Caco-2 (cell line): Measurements from ENCODE around the gene TMC6. TPM values are rescaled to one million over a fixed set of nuclear protein-coding genes. Genes with fewer than 3 reads are reported as not detected.

ENCODE experiments used
- BruUV-seq: library from RNA; stranded (reverse); fragments of 400-500 nt; replicated peaks from 2 replicates; lab custom pipeline; 2021; lab: Mats Ljungman, UMichigan
- CTCF ChIA-PET: fragments of 300-600 bp; sonication (Branson Sonifier 250); formaldehyde crosslinking; loops from one replicate; lab custom pipeline; 2022; ENCODE audit warnings: antibody characterized with exemption; lab: Charles Lee
- POLR2A ChIA-PET: fragments of 300-600 bp; sonication (Branson Sonifier 250); formaldehyde crosslinking; loops from one replicate; lab custom pipeline; 2022; ENCODE audit warnings: antibody characterized with exemption; lab: Charles Lee
- DNase-seq, 2 experiments: peaks; one replicate each; pipeline versions ENCODE4 v3.0.0 to v3.0.0-alpha.2; 2020 to 2022
- H3K27me3 ChIP-seq: replicated peaks from 2 replicates; pipeline ENCODE4 v1.6.0; 2011; ENCODE audit warnings: low read length; ENCODE audit not compliant: control insufficient read depth, insufficient read depth
- H3K36me3 ChIP-seq: 2 replicates; pipeline ENCODE4 v1.5.1; 2011; ENCODE audit warnings: low read length; ENCODE audit not compliant: control insufficient read depth, insufficient read depth
- H3K4me1 ChIP-seq: fragments of 250-450 bp; sonication (Bioruptor Pico); 2 replicates; pipeline ENCODE4 v1.5.1; 2020; ENCODE audit warnings: mild to moderate bottlenecking
- H3K4me3 ChIP-seq: 2 replicates; pipeline ENCODE4 v1.5.1; 2011; ENCODE audit warnings: low read depth, mild to moderate bottlenecking, control low read depth, low read length
- H3K9me3 ChIP-seq: fragments of 250-450 bp; sonication (Bioruptor Pico); 2 replicates; pipeline ENCODE4 v1.5.1; 2020; ENCODE audit warnings: mild to moderate bottlenecking, moderate library complexity
- H3K27ac Mint-ChIP-seq: one replicate; pipeline ENCODE4 v1.8.0; 2022; ENCODE audit warnings: mixed read lengths; ENCODE audit not compliant: unreplicated experiment
- H3K27me3 Mint-ChIP-seq: one replicate; pipeline ENCODE4 v1.8.0; 2022; ENCODE audit warnings: mixed read lengths; ENCODE audit not compliant: insufficient read depth, unreplicated experiment
- H3K36me3 Mint-ChIP-seq: one replicate; pipeline ENCODE4 v1.8.0; 2022; ENCODE audit warnings: mild to moderate bottlenecking, mixed read lengths; ENCODE audit not compliant: insufficient read depth, unreplicated experiment
- H3K4me1 Mint-ChIP-seq: one replicate; pipeline ENCODE4 v1.8.0; 2022; ENCODE audit warnings: low read depth, mixed read lengths; ENCODE audit not compliant: unreplicated experiment
- H3K4me3 Mint-ChIP-seq: one replicate; pipeline ENCODE4 v1.8.0; 2022; ENCODE audit warnings: mild to moderate bottlenecking, moderate library complexity, mixed read lengths; ENCODE audit not compliant: unreplicated experiment
- H3K9me3 Mint-ChIP-seq: one replicate; pipeline ENCODE4 v1.8.0; 2022; ENCODE audit warnings: mixed read lengths; ENCODE audit not compliant: unreplicated experiment
- intact Hi-C: fragments of 100-400 bp; cut with micrococcal nuclease; formaldehyde crosslinking; loops from one replicate; pipeline ENCODE4 v1.10.0; 2022; ENCODE audit not compliant: unreplicated experiment
- total RNA-seq: library from RNA; stranded (reverse); gene quantifications from 2 replicates; pipeline ENCODE4 v1.2.3, GENCODE V29; 2022
- TF ChIP-seq, protein P1 (sequence below), 2 experiments: fragments of 200-600 bp in 1 of 2; IDR thresholded peaks; 1 replicate in 1 of 2; 2 replicates in 1 of 2; pipeline versions ENCODE4 v1.5.1 to v1.8.0; 2011 to 2022; ENCODE audit warnings: antibody characterized with exemption in 1 of 2, control low read depth in 1 of 2, inconsistent platforms in 1 of 2, low read depth in 1 of 2, low read length in 1 of 2, mild to moderate bottlenecking in 1 of 2, moderate library complexity in 1 of 2; ENCODE audit not compliant: insufficient read depth in 1 of 2, severe bottlenecking in 1 of 2, unreplicated experiment in 1 of 2

Gene TMC6
- total RNA-seq, 1 experiment from 2014 or later, result 77.7 TPM

DNA sequence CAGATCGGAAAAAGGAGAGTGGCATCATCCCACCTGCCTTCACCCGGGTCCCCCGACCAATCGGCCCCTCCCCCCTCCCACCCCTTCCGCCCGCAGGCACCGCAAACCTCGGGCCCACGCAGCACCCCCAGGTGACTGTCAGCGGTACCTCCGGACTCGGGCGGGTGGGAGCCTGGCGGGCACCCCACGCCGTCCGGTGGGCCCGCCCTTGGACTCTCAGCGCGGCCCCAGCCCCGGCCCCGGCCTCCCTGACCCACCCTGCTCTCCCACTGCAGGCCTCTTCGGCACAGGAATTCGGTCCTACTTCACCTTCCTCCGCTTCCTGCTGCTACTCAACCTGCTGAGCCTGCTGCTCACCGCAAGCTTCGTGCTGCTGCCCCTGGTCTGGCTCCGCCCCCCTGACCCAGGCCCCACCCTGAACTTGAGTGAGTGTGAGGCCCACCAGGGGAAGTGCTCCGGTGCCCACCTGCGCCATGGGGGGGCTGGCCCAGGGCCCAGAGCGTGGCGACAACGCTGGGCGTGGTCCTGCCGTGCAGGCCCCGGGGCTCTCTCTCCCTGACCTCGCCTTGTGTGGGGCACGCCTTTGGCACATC is 3.6 kb upstream of the TMC6 start:
- POLR2A ChIA-PET, result no interaction called here
- H3K4me1 Mint-ChIP-seq, result peaks cover 9% of the 10 kb centered on the region
- no peaks in the 10 kb centered on the region for H3K36me3 ChIP-seq
- H3K27me3 ChIP-seq, result no peaks in the 10 kb centered on the region
- peak overlapping the region; percentile 35 for H3K4me3 Mint-ChIP-seq
- H3K27ac Mint-ChIP-seq, result no peak overlapping the region
- H3K4me3 ChIP-seq, result peak overlapping the region; percentile 20; the same call in 1 of the 2 replicates
- H3K27me3 Mint-ChIP-seq, result no peaks in the 10 kb centered on the region
- TF ChIP-seq, protein P1, sequence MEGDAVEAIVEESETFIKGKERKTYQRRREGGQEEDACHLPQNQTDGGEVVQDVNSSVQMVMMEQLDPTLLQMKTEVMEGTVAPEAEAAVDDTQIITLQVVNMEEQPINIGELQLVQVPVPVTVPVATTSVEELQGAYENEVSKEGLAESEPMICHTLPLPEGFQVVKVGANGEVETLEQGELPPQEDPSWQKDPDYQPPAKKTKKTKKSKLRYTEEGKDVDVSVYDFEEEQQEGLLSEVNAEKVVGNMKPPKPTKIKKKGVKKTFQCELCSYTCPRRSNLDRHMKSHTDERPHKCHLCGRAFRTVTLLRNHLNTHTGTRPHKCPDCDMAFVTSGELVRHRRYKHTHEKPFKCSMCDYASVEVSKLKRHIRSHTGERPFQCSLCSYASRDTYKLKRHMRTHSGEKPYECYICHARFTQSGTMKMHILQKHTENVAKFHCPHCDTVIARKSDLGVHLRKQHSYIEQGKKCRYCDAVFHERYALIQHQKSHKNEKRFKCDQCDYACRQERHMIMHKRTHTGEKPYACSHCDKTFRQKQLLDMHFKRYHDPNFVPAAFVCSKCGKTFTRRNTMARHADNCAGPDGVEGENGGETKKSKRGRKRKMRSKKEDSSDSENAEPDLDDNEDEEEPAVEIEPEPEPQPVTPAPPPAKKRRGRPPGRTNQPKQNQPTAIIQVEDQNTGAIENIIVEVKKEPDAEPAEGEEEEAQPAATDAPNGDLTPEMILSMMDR (IDR thresholded peaks at IDR 0.05; ENCODE audit: insufficient read depth in 1 of 2, low read depth in 1 of 2, low read length in 1 of 2, severe bottlenecking in 1 of 2, unreplicated experiment in 1 of 2), result no peak
- H3K9me3 Mint-ChIP-seq, result no peaks in the 10 kb centered on the region
- intact Hi-C loops, result no loop called here
- peaks cover 13% of the 10 kb centered on the region for H3K4me1 ChIP-seq
- peaks cover 17% of the 10 kb centered on the region for H3K36me3 Mint-ChIP-seq
- no peaks in the 10 kb centered on the region for H3K9me3 ChIP-seq
- CTCF ChIA-PET, result no interaction called here
- peak in 1 of 2 experiments; percentile 62 for DNase-seq
- BruUV-seq, result no TSS peak

- ChIA-PET CTCF (no interaction called here), POLR2A (interaction anchor here (0.7 kb wide), 1 partner anchor 173 kb away, joined by 5 read pairs; the partner anchor contains the start of gene TNRC6C)
- H3K36me3 Mint-ChIP-seq, result peaks cover 17% of the 10 kb centered on the region
- peak overlapping the region; percentile 20; the same call in 1 of the 2 replicates for H3K4me3 ChIP-seq
- H3K27me3 Mint-ChIP-seq, result no peaks in the 10 kb centered on the region
- BruUV-seq, result no TSS peak
- H3K4me3 Mint-ChIP-seq, result no peak overlapping the region
- H3K4me1 ChIP-seq, result peaks cover 21% of the 10 kb centered on the region
- no peak overlapping the region for H3K27ac Mint-ChIP-seq
- TF ChIP-seq, protein P1 (IDR thresholded peaks at IDR 0.05; ENCODE audit: insufficient read depth in 1 of 2, low read depth in 1 of 2, low read length in 1 of 2, severe bottlenecking in 1 of 2, unreplicated experiment in 1 of 2), result no peak
- DNase-seq, result no peak
- H3K4me1 Mint-ChIP-seq, result peaks cover 9% of the 10 kb centered on the region
- no peaks in the 10 kb centered on the region for H3K9me3 ChIP-seq
- intact Hi-C loops, result no loop called here
- H3K27me3 ChIP-seq, result no peaks in the 10 kb centered on the region
- H3K9me3 Mint-ChIP-seq, result no peaks in the 10 kb centered on the region
- H3K36me3 ChIP-seq, result no peaks in the 10 kb centered on the region
These were observed 2.9 kb upstream of the TMC6 start for GRCh38 chr17:78131172-78132083.

- TF ChIP-seq, protein P1 (IDR thresholded peaks at IDR 0.05; ENCODE audit: insufficient read depth in 1 of 2, low read depth in 1 of 2, low read length in 1 of 2, severe bottlenecking in 1 of 2, unreplicated experiment in 1 of 2), result no peak
- H3K4me1 Mint-ChIP-seq, result peaks cover 9% of the 10 kb centered on the region
- no peaks in the 10 kb centered on the region for H3K9me3 Mint-ChIP-seq
- POLR2A ChIA-PET, result interaction anchor here (0.7 kb wide), 1 partner anchor 172 kb away, joined by 5 read pairs; the partner anchor contains the start of gene TNRC6C
- H3K36me3 Mint-ChIP-seq, result peaks cover 17% of the 10 kb centered on the region
- Histone ChIP-seq H3K9me3 (no peaks in the 10 kb centered on the region), H3K36me3 (0 out of 2 replicates have a peak, but pooled peaks cover 1% of the 10 kb centered on the region), H3K4me1 (peaks cover 23% of the 10 kb centered on the region), H3K27me3 (no peaks in the 10 kb centered on the region), H3K4me3 (no peak within 1 kb of the TSS)
- peak within 1 kb of the TSS; percentile 75 for H3K4me3 Mint-ChIP-seq
- CTCF ChIA-PET, result no interaction called here
- intact Hi-C loops, result no loop called here
- no TSS peak for BruUV-seq
- H3K27me3 Mint-ChIP-seq, result no peaks in the 10 kb centered on the region
- H3K27ac Mint-ChIP-seq, result peak within 1 kb of the TSS; percentile 75
- no peak for DNase-seq
These were observed 2.0 kb upstream of the TMC6 start, which contains the start of gene TMC8 for GRCh38 chr17:78130437-78131101. TSS of gene TMC8 (plus strand) at chr17:78130771. CDS start at chr17:78131589, 818 bp downstream.
